Activated CD4-positive, CD25-positive, alpha-beta regulatory T cell treated with anti-CD3 and anti-CD28 coated beads, Interleukin-2, amount 50 U/mL, for 24 hours (primary cell): ENCODE measurements around the gene LENEP.

Source experiments
- ATAC-seq, 2 donors: fragments of 150-1000 bp; cut with Tn5 transposase; one replicate each; pipeline ENCODE4 v1.10.0; 2021; ENCODE audit warnings: mild to moderate bottlenecking in 1 of 2, moderate library complexity in 1 of 2

LENEP gene

GRCh38 chr1:155030243-155030795 is 36.9 kb downstream of the LENEP start:
- no peak for ATAC-seq

DNA sequence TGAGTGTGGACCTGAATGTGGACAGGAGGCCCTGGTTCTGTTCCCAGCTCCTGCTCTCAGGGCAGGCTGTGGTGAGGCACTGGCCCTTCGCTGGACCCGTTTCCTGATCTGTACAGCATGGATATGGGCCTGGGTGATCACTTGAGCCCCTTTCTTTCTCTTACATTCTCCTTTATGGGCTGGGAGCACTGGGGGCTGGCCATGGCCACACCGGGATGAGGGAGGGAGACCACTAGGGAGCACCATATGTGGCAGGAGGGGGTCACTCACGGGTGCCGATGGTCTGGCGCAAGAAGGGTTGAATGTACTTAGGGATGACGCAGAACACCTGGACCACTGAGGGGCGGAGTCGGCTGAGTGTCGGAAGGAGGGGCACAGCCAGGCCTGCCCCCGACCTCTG is 37.5 kb downstream of the LENEP start:
- no peak for ATAC-seq

DNA sequence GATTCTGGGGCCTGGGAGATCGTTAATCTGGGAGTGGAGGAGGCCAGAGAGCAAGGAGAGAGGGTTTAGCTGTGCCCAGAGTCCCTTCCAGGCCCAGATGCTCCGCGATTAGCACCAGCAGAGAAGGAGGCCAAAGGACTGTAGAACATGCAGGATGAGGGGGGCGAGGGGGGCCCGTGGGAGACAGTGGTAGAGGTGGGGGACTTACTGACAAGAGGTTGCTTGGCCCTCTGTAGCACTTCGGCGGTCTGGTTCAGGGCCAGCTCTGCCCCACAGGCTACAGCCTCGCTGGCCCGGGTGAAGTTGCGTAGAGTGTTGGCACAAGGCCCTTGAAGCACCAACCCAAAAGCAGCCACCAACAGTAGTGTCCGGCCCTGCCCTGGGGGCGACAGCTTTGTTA is 39.5 kb downstream of the LENEP start:
- ATAC-seq, result no peak

DNA sequence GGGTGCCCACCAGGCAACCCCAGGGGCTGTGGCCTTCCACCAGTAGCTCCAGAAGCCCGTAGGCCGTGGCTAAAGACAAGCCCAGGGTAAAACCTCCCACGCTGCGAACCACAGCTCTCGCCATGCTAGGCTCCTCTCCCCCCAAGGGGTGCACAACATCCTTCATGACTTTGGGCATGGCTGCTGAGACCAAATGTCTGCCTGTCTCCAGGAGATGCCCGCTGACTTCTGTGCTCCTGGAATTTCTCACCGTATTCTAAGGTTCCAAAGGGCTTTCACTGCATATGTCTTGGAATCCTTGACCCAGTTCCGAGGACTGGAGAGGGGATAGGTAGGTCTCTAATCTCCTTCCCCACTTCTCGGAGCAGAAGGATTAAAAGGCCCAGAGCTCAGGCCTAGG is 40.1 kb downstream of the LENEP start, which contains the start of the genes DCST1 and DCST2:
TSS of gene DCST1 (plus strand) at position 301 of the 400 bp plus-strand sequence. CDS start 213 bp downstream, outside the sequence.
TSS of gene DCST2 (minus strand) at position 258 of the 400 bp plus-strand sequence. CDS start at position 178, 80 bp downstream.
- ATAC-seq, result no peak

DNA sequence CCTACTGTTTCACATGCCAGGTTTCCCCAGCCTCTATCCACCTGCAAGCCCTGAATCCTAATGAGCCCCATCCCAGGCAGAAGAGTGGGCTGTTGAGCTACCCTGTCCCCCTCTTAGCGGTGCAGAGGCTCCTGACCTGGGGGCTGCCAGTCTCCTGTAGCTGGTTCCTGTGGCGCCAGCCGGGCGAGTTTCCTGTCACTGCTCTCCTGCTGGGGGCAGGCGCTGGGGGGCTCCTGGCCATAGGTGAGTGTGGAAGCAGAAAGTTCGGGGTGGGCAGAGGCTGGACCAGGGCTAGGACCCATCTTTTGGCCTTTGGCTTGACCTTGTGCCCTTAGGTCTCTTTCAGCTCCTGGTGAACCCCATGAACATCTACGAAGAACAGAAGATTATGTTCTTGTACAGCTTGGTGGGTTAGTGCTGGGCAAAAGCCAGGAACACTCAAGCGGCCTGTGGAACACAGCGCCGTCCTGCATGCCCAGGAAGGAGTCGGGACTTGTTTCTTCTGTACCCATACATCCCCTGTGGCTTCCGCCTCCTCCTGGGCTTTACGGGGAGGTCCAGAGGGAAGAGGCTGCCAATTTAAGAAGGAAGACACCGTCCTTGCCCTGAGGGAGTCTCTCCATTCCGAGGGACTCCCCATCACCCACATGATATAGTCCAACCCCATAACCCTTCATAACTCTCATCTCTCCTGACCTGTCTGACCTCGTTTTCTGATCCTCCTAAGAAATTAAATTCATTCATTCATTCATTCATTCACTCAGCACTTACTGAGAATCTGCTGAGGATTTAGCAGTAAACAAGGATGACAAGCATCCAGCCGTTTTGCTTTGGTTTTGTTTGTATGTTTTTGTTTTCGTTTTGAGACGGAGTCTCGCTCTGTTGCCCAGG is 41.2 kb downstream of the LENEP start:
- no peak for ATAC-seq

DNA sequence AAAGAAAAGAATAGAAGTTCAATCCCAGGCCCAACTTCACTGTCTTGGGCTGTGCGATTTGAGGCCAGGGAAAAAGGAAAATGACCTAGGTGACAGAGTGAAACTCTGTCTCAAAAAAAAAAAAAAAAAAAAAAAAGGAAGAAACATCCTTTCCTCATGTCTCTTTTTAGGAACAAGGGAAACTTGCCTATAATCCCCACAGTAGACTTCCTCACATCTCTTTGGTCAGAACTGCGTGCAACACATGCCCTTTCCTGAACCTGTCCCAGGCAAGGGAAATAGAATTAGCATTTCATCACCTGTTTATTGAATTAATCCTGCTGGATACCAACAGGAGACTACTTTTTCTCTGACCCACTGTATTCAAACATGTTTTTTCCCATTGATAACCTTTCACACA is 42.5 kb downstream of the LENEP start:
- no peak for ATAC-seq

DNA sequence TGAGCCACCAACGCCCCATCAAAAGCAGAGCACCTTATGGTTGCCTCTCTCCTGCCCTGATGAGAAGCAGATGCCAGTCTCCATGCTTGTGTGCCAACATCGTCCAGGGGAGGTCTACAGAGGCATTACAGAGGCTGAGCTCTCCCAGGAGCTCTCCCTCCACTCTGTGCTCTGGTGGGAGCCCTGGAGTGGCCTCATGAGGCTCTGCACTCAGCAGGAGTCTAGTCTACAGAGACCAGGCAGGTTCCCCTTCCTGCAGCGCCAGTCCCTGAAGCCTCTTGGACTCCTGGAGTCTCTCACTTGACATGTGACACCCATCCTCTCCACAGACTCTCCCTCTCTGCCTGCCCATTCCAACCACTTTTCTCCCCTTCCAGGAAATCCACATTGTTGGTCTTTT is 43.7 kb downstream of the LENEP start:
- no peak for ATAC-seq

- ATAC-seq, result no peak
Measured at GRCh38 chr1:155037851-155038441, 44.6 kb downstream of the LENEP start.

DNA sequence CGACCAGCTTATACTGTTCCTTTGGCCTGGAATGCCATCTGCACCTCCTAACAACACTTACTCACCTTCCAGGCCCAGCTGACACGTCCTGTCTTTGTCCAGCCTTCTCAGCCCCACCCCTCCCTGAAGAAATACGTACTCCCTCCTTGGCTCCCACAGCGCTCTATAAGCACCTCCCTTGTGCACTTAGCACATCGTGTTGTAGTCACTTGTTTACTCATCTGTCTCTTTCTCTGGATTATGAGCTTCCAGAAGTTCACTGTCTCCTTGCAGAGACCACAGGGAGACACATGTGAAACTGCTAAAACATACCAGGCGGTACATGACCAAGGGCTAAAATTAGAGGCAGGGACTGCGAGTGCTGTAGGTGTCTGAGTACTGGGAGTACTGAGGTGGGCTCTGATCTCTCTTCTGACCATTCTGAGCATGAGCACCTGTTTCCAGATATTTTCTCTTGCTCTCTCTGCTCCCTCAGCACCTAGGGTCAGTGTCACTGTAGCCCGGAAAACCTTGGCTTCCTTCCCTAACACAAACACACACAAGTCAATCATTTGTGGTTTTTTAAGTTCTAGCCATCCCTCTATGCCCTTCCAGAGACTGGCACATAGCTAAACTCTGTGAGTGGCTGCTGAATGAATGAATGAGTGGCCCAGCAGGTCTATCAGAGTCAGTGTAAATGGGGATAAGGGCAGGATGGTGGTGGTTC is 45.4 kb downstream of the LENEP start:
- no peak for ATAC-seq

GRCh38 chr1:155039308-155039669 is 45.9 kb downstream of the LENEP start:
- no peak for ATAC-seq

- no peak for ATAC-seq
Measured at GRCh38 chr1:155040358-155041093, 47.1 kb downstream of the LENEP start.

GRCh38 chr1:155042789-155043188 is 49.4 kb downstream of the LENEP start:
- ATAC-seq, result no peak

DNA sequence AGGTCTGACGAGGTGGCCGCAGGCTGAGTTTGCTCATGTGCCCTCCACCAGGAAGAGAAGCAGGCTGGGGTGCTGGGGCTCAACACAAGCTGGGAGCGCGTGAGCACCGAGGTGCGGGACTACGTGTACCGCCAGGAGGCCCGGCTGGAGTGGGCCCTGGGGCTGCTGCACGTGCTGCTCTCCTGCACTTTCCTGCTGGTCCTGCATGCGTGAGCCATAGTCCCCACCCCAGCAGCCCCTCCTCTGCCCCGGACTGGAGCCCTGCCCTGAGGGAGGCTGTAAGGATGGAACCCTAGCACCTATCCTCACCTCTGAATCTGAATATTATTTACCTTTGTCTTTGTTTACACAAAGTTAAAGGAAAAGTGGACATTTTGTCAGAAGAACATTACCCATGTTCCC is 49.9 kb downstream of the LENEP start:
- ATAC-seq, result no peak

DNA sequence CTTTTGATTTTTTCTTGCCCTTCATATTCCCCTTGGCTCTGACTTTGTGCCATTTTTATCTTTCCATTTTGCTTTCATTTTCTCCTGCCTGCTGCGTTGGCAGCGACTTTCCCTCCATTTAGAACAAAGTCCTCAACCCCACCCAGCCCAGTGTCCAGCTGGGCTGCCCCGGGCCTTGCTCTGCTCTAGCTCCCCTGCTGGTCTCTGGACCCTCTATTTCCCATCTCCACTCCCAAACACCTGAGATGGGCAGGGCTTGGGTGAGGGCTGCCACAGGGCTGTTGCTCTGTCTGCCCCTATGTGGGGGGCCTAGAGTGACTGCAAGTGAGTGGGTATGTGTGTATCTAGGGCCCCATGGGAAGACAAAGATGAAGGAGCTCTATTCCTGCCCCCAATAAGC is 50.4 kb downstream of the LENEP start:
- no peak for ATAC-seq
